D721Med (cell line): Measurements from ENCODE around the gene FBRSL1.

ENCODE experiments used
- DNase-seq: peaks from one replicate; pipeline ENCODE4 v3.0.0; 2011; ENCODE audit warnings: low spot score; ENCODE audit not compliant: insufficient read length
- FAIRE-seq: peaks from 2 replicates; lab custom pipeline; 2011; peaks lifted over from hg19 to GRCh38; lab: Jason Lieb, UNC
- TF ChIP-seq, protein P1 (sequence below): IDR thresholded peaks from 2 replicates; pipeline ENCODE4 v1.5.1; 2012; ENCODE audit warnings: mild to moderate bottlenecking, control low read depth; ENCODE audit not compliant: insufficient read depth; ENCODE audit errors: missing control alignments

The FBRSL1 gene

DNA sequence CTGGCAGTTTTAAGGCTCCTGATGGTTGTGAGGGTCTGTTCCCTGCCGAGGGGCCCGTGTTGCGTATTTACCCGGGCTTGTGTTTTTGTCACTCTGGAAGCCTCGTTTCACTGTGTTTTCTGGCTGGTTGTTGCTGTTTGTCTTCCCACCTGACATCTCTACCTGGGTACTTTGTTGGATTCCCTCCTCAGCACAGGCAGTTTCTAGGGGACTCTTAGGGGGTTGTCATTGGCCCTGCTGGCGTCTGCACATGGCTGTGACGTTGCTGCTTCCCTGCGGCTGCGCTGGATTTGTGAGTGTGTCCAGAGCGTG is 6.4 kb downstream of the FBRSL1 start:
- FAIRE-seq (no peak), DNase-seq (no peak)
- TF ChIP-seq, protein P1, sequence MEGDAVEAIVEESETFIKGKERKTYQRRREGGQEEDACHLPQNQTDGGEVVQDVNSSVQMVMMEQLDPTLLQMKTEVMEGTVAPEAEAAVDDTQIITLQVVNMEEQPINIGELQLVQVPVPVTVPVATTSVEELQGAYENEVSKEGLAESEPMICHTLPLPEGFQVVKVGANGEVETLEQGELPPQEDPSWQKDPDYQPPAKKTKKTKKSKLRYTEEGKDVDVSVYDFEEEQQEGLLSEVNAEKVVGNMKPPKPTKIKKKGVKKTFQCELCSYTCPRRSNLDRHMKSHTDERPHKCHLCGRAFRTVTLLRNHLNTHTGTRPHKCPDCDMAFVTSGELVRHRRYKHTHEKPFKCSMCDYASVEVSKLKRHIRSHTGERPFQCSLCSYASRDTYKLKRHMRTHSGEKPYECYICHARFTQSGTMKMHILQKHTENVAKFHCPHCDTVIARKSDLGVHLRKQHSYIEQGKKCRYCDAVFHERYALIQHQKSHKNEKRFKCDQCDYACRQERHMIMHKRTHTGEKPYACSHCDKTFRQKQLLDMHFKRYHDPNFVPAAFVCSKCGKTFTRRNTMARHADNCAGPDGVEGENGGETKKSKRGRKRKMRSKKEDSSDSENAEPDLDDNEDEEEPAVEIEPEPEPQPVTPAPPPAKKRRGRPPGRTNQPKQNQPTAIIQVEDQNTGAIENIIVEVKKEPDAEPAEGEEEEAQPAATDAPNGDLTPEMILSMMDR: no peak

DNA sequence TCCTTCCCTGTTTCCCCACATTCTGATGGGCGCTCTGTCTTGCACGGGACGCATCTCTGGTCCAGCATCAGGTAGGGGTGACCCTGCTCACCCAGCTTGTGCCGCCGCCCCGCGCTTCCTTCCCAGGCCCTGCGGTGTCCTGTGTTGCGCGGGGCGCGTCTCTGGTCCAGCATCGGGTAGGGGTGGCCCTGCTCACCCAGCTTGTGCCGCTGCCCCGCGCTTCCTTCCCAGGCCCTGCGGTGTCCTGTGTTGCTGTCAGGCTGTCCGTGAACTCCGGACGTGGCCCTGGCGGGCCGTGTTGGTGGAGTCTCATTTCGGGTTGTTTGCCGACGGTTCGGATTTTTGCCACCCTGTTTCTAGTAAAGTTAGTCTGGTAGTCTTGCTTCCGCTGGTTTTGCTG is 6.8 kb downstream of the FBRSL1 start:
- FAIRE-seq: no peak
- DNase-seq: no peak
- TF ChIP-seq, protein P1: no peak

DNA sequence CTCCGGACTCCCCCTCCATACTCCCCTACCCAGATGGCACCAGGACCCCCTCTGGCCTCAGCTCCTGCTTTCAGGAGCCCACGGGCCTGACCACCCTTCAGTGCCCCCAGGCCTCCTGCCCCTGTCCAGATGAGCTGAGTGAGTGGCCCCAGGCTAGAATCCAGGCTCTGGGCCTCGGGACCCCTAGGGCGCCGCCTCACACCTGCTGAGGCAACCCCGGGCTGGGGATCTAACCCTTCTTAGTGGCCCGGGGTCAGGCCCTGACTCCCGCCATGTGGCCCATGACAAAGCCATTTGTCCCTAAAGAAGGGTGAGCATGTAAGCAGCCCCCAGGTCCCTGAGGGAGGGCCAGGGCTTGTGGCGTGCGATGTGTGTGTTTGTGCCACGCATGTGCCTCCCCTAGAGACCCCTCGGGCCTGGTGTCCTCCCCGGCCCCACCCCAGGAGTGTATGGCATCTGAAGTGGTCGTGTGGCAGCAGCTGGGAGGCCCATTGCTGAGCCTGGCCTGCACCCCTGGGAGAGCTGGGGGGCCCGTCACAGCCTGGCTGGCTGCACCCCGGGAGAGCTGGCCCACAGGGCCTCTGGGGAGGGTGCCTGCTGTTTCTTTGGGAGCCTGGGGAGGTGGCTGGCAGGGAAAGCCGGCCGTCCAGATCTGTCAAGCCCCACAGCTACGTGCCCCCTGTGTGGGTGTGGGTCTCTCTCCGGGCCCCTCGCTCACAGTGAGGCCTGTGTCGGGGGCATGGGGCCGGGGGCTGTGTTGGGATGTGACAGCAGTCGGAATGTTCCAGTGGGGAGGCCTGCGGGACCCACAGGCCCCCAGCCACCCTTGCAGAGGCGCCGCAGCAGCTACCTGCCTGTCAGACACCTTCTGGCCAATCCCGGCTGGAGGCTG is 7.8 kb downstream of the FBRSL1 start:
- no peak for FAIRE-seq
- DNase-seq: no peak
- TF ChIP-seq, protein P1: no peak

DNA sequence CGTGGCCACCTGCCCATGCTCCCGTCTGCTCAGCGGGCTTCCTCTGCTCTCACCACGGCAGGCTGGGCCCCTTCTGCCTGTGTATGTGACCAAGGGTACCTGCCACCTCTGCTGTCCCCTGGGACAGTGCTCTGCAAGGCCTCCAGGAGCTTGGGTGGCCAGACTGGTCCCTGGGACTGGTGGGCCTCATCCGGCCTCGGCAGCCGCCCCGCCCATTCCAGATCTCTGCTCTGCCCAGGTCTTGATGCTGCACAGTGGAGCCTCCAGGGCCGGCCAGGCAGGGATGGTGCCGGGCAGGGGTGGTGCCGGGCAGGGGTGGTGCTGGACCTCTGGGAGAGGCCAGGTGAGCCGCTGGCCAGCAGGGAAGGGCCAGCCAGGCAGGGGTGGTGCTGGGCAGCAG is 9.0 kb downstream of the FBRSL1 start:
- DNase-seq: no peak
- no peak for FAIRE-seq
- TF ChIP-seq, protein P1: no peak

DNA sequence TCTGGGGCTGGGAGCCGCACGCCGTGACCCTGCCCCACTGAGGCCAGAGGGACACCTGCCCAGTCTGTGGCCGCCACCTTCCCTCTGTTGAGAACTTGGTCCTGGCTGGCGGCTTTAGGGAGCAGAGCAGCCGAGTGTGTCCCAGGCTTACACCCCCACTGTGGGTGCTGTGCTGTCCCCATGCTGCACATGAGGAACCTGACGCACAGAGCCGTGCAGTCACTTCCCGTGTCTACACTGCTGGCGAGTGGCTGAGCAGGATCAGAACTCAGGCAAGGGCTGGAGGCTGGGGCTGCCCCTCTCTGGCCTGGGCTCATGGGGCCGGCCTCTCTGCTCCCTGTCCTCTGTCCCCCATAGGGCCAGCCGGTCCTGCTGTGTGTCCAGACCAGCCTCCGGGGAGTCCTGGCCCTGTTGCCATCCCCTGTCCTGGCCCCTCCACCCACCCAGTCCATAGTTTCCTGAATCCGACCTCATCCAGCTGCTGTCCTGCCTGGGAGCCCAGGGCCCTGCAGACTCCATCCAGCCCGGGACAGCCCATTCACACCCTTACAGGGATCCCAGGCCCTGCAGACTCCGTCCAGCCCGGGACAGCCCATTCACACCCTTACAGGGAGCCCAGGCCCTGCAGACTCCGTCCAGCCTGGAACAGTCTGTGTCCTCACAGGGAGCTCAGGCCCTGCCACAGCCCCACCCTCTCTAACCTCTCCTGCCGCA is 10.3 kb downstream of the FBRSL1 start:
- no peak for FAIRE-seq
- no peak for DNase-seq
- TF ChIP-seq, protein P1: no peak

DNA sequence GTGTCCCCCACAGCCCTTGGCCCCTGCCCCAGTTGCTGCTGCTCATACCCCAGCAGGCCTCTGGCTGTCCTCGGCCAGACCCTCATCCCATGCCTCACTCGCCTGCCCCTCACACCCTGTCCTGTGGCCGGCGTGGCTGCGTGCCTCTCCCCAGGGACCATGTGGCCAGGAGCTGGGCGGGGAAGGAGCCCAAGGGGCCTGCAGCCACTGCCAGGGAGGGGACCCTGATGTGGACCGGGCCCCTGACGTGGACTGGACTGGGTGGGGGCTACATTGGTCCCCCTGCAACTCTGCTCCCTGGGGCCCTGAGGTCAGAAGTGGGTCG is 10.9 kb downstream of the FBRSL1 start:
- TF ChIP-seq, protein P1: no peak
- DNase-seq: no peak
- FAIRE-seq: no peak
